Neuron (in vitro differentiated cells): ENCODE data around the gene COPS9.

Experiments used
- H2AFZ ChIP-seq: one replicate; pipeline ENCODE4 v1.6.1; 2013; ENCODE audit warnings: low read depth, mild to moderate bottlenecking, inconsistent platforms, low read length, moderate library complexity
- H3K27me3 ChIP-seq: one replicate; pipeline ENCODE4 v1.6.1; 2013; ENCODE audit warnings: low read length; ENCODE audit not compliant: insufficient read depth
- H3K36me3 ChIP-seq: one replicate; pipeline ENCODE4 v1.6.1; 2013; ENCODE audit warnings: low read length; ENCODE audit not compliant: insufficient read depth
- H3K4me1 ChIP-seq: one replicate; pipeline ENCODE4 v1.6.1; 2013; ENCODE audit warnings: low read length; ENCODE audit not compliant: insufficient read depth
- H3K4me3 ChIP-seq: 2 replicates; pipeline ENCODE4 v1.5.1; 2013; ENCODE audit warnings: mild to moderate bottlenecking, low read length, moderate library complexity
- H3K9me3 ChIP-seq: one replicate; pipeline ENCODE4 v1.6.1; 2013; ENCODE audit warnings: low read length

The COPS9 gene

GRCh38 chr2:240162531-240162930, 26.4 kb upstream of the COPS9 start:
- Histone ChIP-seq H3K27me3 (no peaks in the 10 kb centered on the region), H3K9me3 (no peaks in the 10 kb centered on the region), H2AFZ (no peak overlapping the region)

GRCh38 chr2:240162032-240162431, 25.9 kb upstream of the COPS9 start:
- Histone ChIP-seq H3K27me3 (no peaks in the 10 kb centered on the region), H3K36me3 (no peaks in the 10 kb centered on the region), H3K4me1 (no peaks in the 10 kb centered on the region), H3K9me3 (no peaks in the 10 kb centered on the region), H3K4me3 (no peak overlapping the region), H2AFZ (no peak overlapping the region)

More at GRCh38 chr2:240162531-240162930, 26.4 kb upstream of the COPS9 start:
- no peak overlapping the region for H3K4me3 ChIP-seq
- H3K36me3 ChIP-seq = no peaks in the 10 kb centered on the region
- no peaks in the 10 kb centered on the region for H3K4me1 ChIP-seq

- H3K4me3 ChIP-seq = no peak overlapping the region
- H3K27me3 ChIP-seq = no peaks in the 10 kb centered on the region
- H3K36me3 ChIP-seq = no peaks in the 10 kb centered on the region
- no peaks in the 10 kb centered on the region for H3K4me1 ChIP-seq
- H3K9me3 ChIP-seq = no peaks in the 10 kb centered on the region
- H2AFZ ChIP-seq = no peak overlapping the region
These were observed 25.1 kb upstream of the COPS9 start for GRCh38 chr2:240161087-240161750.

GRCh38 chr2:240160291-240161086, 24.4 kb upstream of the COPS9 start:
- H3K36me3 ChIP-seq = no peaks in the 10 kb centered on the region
- H3K27me3 ChIP-seq = no peaks in the 10 kb centered on the region
- no peaks in the 10 kb centered on the region for H3K9me3 ChIP-seq
- peaks cover under 1% of the 10 kb centered on the region for H3K4me1 ChIP-seq
- H2AFZ ChIP-seq = no peak overlapping the region
- H3K4me3 ChIP-seq = no peak overlapping the region

GRCh38 chr2:240159251-240159839, 23.2 kb upstream of the COPS9 start:
- Histone ChIP-seq H3K4me3 (no peak overlapping the region), H3K4me1 (peaks cover 12% of the 10 kb centered on the region), H3K9me3 (no peaks in the 10 kb centered on the region), H3K27me3 (no peaks in the 10 kb centered on the region), H2AFZ (no peak overlapping the region), H3K36me3 (no peaks in the 10 kb centered on the region)

GRCh38 chr2:240157147-240157470, 21.0 kb upstream of the COPS9 start:
- H3K4me3 ChIP-seq = no peak overlapping the region
- H2AFZ ChIP-seq = no peak overlapping the region
- no peaks in the 10 kb centered on the region for H3K9me3 ChIP-seq
- H3K27me3 ChIP-seq = no peaks in the 10 kb centered on the region
- H3K36me3 ChIP-seq = no peaks in the 10 kb centered on the region
- peaks cover 12% of the 10 kb centered on the region for H3K4me1 ChIP-seq

- Histone ChIP-seq H3K4me1 (peaks cover 12% of the 10 kb centered on the region), H2AFZ (no peak overlapping the region), H3K27me3 (no peaks in the 10 kb centered on the region)
These were observed 20.5 kb upstream of the COPS9 start for GRCh38 chr2:240156435-240157146.

GRCh38 chr2:240155745-240156390, 19.8 kb upstream of the COPS9 start:
- H3K4me3 ChIP-seq = no peak overlapping the region
- no peak overlapping the region for H2AFZ ChIP-seq
- no peaks in the 10 kb centered on the region for H3K36me3 ChIP-seq
- no peaks in the 10 kb centered on the region for H3K27me3 ChIP-seq
- no peaks in the 10 kb centered on the region for H3K9me3 ChIP-seq
- H3K4me1 ChIP-seq = peaks cover 12% of the 10 kb centered on the region

More at GRCh38 chr2:240156435-240157146, 20.5 kb upstream of the COPS9 start:
- Histone ChIP-seq H3K36me3 (no peaks in the 10 kb centered on the region), H3K9me3 (no peaks in the 10 kb centered on the region), H3K4me3 (no peak overlapping the region)

- H3K9me3 ChIP-seq = no peaks in the 10 kb centered on the region
- peaks cover 12% of the 10 kb centered on the region for H3K4me1 ChIP-seq
- no peak overlapping the region for H3K4me3 ChIP-seq
- no peak overlapping the region for H2AFZ ChIP-seq
- H3K36me3 ChIP-seq = no peaks in the 10 kb centered on the region
- H3K27me3 ChIP-seq = no peaks in the 10 kb centered on the region
These were observed 19.1 kb upstream of the COPS9 start for GRCh38 chr2:240155048-240155744.

GRCh38 chr2:240154606-240155005, 18.5 kb upstream of the COPS9 start:
- no peaks in the 10 kb centered on the region for H3K36me3 ChIP-seq
- no peak overlapping the region for H3K4me3 ChIP-seq
- peaks cover 12% of the 10 kb centered on the region for H3K4me1 ChIP-seq
- H3K9me3 ChIP-seq = no peaks in the 10 kb centered on the region
- H3K27me3 ChIP-seq = no peaks in the 10 kb centered on the region
- no peak overlapping the region for H2AFZ ChIP-seq

GRCh38 chr2:240153418-240153817, 17.3 kb upstream of the COPS9 start:
- Histone ChIP-seq H3K4me1 (peaks cover 12% of the 10 kb centered on the region), H3K27me3 (peaks cover 4% of the 10 kb centered on the region), H2AFZ (no peak overlapping the region), H3K36me3 (no peaks in the 10 kb centered on the region), H3K4me3 (no peak overlapping the region), H3K9me3 (no peaks in the 10 kb centered on the region)

- Histone ChIP-seq H3K27me3 (peaks cover 4% of the 10 kb centered on the region), H3K4me3 (no peak overlapping the region), H3K9me3 (no peaks in the 10 kb centered on the region), H3K4me1 (peaks cover 12% of the 10 kb centered on the region), H2AFZ (no peak overlapping the region), H3K36me3 (no peaks in the 10 kb centered on the region)
These were observed 15.4 kb upstream of the COPS9 start for GRCh38 chr2:240151477-240152031.
